Measurements from ENCODE around the gene C6orf89.

- TF ChIP-seq CTCF (optimal IDR thresholded peaks at IDR 0.05 in 1 of 3, IDR thresholded peaks at IDR 0.05 in 1 of 3, conservative IDR thresholded peaks at IDR 0.05 in 1 of 3; ENCODE audit: extremely low read depth in 1 of 3, insufficient read depth in 2 of 3, low read length in 3 of 3) (no peak), EZH2 (IDR thresholded peaks at IDR 0.05; ENCODE audit: low read length) (no peak)
These were observed 74.0 kb downstream of the C6orf89 start for GRCh38 chr6:36959555-36960250.

Measured in keratinocyte (primary cell).